IPS-NIHi11 (cell line): Measurements from ENCODE around the gene GPR52.

Experiments
- DNase-seq: peaks from one replicate; pipeline ENCODE4 v3.0.0; 2012; ENCODE audit warnings: mixed read lengths, low spot score

Gene GPR52

DNA sequence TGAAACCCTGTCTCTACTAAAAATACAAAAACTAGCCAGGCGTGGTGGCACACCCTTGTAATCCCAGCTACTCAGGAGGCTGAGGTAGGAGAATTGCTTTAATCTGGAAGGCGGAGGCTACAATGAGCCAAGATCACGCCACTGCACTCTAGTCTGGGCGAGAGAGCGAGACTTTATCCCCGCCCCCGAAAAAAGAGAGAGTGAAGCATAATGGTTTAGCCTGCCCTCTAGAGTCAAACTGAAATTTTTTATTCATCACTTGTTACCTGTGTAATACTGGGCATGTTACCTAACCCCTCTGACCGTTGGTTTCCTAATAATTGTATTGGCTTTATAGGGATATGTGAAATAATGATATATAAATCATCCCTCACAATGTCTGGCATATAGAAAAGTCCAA lies 18.8 kb downstream of the GPR52 start:
- no peak for DNase-seq

DNA sequence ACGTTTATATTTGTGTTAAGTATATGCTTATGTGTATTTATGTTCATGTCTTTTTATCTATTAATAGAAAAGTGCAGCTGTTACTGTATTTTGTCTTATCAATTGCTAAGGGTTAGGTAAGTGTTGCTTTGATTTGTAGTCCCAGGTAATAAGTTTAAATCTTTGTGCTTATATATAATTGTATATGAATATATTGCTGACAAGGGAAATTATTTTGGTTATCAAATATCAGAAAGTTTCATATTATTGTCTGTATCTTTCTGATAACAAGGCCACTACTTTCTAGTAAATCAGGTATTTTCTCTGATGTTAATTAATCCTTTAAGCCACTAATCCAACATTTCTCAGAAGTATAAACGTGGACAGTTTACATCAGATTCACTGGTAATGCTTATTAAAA lies 21.3 kb downstream of the GPR52 start:
- no peak for DNase-seq

DNA sequence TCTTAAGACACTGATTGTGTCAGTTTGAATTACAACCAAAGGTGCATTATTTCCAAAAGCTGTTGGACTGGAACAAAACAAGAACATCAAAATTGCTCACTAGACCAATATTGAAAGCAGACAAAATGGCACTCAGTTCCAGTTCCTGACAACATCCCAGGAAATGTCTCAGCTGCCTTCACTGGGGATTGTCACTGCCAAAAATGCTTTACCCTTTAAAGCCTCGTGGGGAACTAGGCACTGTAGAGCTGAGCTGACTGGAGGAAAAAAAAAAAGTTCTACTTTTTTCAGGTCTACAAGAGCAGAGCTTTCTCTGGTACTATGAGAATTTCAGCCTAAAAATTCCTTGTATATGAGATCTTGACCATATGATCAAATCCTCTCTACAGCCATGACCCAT lies 21.9 kb downstream of the GPR52 start:
- DNase-seq: no peak

DNA sequence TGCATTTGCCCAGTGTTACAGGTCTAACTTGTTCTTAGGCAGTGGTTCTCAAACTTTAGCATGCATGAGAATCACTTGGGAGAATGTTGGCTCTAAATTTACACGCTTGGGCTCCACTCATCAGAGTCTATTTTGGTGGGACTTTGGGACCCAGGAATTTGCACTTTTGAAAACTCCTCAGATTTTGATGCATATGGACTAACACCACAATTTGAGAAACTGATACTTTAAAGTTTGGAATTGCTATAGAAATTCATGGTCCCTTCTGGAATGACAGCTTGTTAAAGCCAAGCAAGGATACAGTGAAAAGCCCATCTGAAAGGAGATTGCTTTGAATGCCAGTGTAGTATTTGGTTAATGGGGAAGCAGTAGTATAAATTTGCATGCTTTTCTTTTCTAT lies 31.5 kb downstream of the GPR52 start:
- no peak for DNase-seq

DNA sequence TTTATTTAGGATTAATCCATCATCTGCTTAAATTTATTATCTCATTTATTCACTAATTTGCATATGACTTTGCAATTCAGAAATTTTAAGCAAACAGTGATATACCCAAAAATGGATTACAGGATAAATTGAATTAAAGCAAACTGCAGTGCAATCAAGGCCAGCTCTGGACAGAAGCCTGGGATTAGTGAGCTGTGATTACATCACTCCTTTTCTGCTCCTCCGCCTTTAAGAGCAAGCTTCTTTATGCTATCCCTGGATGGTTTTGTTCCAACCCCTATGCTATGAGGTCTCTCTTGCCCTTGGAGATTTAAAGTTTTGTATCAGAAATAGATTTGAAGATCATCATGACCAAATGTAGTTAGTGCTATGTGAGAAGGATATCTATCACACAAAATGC lies 32.6 kb downstream of the GPR52 start:
- DNase-seq: no peak

GRCh38 chr1:174491606-174492005 lies 43.8 kb downstream of the GPR52 start:
- DNase-seq: no peak

DNA sequence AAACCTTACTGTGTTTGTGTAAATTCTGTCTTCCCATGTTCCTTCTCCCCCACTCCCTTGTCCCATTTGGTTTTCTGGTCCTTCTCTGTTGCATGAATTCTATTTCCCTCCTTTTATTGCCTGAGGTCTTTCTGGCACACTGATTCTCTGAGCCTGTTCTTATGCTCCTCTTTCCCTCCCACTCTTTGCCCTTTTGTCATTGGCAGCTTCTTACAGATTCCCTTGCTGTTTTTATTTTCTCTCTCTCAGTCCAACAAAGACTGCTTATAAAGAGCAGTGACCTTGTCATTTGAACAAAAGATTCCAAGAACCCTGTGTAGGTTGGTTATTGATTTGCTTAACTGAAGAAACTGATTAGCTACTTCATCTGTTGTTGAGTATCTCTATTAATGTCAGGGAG lies 49.7 kb downstream of the GPR52 start:
- DNase-seq: no peak
